NB4 (cell line): Measurements from ENCODE around the gene WDR73.
A peak's percentile ranks its signal among the peaks of the same experiment; 100 is the strongest.

Source experiments
- DNase-seq: peaks from one replicate; pipeline ENCODE4 v3.0.0; 2010; ENCODE audit warnings: low read depth
- H3K4me3 ChIP-seq: one replicate; pipeline ENCODE4 v1.5.1; 2011; ENCODE audit warnings: mild to moderate bottlenecking, low read depth, low read length, moderate library complexity
- MYC ChIP-seq: IDR thresholded peaks from 2 replicates; pipeline ENCODE4 v1.6.1; 2011; ENCODE audit warnings: low read depth, low read length
- POLR2A ChIP-seq: IDR thresholded peaks from 2 replicates; pipeline ENCODE4 v1.6.1; 2011; ENCODE audit warnings: mild to moderate bottlenecking; ENCODE audit not compliant: insufficient read length; ENCODE audit errors: extremely low read depth
- TF ChIP-seq, protein P1 (sequence below): IDR thresholded peaks from one replicate; pipeline ENCODE4 v1.5.1; 2012; ENCODE audit warnings: low read depth, low read length
- TF ChIP-seq, protein P2 (sequence below): IDR thresholded peaks from 2 replicates; pipeline ENCODE4 v1.6.1; 2011; ENCODE audit warnings: low read depth, low read length

Gene WDR73

DNA sequence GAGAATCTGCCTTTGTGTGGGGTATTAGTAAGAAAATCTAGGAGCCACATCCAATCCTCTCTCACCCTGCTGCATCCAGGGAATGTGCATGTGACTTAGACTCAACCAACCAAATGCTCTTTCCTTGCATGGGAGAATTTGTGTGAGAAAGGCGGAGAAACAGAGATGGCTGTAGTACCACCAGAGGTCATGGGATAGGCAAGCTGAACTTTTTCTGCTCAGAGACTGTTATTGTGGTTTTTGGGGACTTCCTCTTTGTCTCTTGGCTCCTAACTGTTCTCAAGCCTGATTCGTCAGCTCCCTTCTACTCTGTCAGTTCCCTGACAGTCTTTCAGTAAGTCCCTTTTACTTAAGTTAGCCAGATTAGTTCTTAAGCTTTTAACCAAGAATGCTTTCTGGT lies 55.8 kb downstream of the WDR73 start:
- no peak for TF ChIP-seq MYC
- peak; percentile 13 for TF ChIP-seq POLR2A
- TF ChIP-seq, protein P1, sequence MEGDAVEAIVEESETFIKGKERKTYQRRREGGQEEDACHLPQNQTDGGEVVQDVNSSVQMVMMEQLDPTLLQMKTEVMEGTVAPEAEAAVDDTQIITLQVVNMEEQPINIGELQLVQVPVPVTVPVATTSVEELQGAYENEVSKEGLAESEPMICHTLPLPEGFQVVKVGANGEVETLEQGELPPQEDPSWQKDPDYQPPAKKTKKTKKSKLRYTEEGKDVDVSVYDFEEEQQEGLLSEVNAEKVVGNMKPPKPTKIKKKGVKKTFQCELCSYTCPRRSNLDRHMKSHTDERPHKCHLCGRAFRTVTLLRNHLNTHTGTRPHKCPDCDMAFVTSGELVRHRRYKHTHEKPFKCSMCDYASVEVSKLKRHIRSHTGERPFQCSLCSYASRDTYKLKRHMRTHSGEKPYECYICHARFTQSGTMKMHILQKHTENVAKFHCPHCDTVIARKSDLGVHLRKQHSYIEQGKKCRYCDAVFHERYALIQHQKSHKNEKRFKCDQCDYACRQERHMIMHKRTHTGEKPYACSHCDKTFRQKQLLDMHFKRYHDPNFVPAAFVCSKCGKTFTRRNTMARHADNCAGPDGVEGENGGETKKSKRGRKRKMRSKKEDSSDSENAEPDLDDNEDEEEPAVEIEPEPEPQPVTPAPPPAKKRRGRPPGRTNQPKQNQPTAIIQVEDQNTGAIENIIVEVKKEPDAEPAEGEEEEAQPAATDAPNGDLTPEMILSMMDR = peak; percentile 19
- TF ChIP-seq, protein P2, sequence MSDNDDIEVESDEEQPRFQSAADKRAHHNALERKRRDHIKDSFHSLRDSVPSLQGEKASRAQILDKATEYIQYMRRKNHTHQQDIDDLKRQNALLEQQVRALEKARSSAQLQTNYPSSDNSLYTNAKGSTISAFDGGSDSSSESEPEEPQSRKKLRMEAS = peak; percentile 65; the same call in 1 of the 2 replicates
- DNase-seq = peak; percentile 97
- peak overlapping the region; percentile 47 for H3K4me3 ChIP-seq

DNA sequence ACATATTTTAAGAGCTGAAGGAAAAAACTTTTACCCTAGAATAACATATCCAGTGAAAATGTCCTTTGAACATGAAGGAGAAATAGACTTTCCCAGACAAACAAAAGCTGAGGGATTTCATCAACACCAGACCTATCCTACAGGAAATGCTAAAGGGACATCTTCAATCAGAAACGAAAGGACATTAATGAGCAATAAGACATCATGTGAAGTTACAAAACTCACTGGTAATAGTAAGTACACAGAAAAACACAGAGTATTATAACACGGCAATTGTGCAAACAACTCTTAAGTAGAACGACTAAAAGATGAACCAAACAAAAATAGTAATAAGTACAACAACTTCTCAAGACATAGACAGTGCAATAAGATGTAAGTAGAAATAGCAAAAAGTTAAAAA lies 56.8 kb downstream of the WDR73 start:
- TF ChIP-seq POLR2A = no peak
- no peak for TF ChIP-seq MYC
- TF ChIP-seq, protein P1 = no peak
- H3K4me3 ChIP-seq = no peak overlapping the region
- DNase-seq = no peak

DNA sequence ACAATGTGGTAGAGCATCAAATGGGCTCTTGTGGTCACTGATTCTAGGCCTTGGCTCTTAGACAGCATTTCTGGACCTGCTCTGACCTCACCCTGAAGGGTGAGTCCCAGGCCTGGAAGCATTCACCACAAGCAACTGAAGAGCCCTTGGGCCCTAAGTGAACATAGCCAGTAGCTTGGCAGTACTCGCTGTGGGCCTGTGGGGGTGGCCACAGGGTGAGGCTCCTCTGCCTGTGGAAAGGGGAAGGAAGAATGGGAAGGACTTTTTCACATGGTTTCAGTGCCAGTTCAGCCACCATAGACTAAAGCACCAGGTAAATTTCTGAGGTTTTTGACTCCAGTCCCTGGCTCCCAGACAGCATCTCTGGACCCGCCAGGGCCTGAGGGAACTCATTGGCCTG lies 58.4 kb downstream of the WDR73 start:
- DNase-seq = peak; percentile 54
- TF ChIP-seq MYC (no peak), POLR2A (no peak)
- TF ChIP-seq, protein P2 = no peak
- TF ChIP-seq, protein P1 = no peak

DNA sequence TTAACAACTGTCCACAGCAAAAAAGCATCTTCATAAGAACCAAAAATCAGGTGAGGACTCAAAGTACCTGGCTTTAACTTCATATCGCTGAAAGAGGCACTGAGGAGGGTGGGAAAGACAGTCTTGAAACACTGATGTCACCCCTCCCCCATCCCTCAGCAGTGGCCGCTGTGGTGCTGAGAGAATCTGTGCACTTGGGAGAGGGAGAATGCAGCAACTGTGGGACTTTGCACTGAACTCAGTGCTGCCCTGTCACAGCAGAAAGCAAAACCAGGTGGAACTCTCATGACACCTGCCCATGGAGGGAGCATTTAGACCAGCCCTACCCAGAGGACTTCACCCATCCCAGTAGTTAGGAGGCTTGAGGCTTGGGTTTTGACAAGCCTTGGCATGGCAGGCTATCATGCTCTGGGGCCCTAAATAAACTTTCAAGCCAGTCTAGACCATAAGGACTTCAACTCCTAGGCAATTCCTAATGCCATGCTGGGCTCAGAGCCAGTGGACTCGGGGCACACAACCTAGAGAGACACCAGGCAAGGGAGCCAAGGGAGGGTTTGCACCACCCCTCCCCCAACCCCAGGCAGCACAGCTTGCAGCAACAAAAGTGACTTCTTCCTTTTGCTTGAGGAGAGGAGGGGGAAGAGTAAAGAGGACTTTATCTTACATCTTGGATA lies 59.3 kb downstream of the WDR73 start:
- TF ChIP-seq, protein P2 = no peak
- TF ChIP-seq, protein P1 = no peak
- no peak for TF ChIP-seq MYC
- TF ChIP-seq POLR2A = no peak
- peak; percentile 51 for DNase-seq
- H3K4me3 ChIP-seq = no peak overlapping the region

More for the DNA sequence above, 58.4 kb downstream of the WDR73 start:
- H3K4me3 ChIP-seq = no peak overlapping the region

DNA sequence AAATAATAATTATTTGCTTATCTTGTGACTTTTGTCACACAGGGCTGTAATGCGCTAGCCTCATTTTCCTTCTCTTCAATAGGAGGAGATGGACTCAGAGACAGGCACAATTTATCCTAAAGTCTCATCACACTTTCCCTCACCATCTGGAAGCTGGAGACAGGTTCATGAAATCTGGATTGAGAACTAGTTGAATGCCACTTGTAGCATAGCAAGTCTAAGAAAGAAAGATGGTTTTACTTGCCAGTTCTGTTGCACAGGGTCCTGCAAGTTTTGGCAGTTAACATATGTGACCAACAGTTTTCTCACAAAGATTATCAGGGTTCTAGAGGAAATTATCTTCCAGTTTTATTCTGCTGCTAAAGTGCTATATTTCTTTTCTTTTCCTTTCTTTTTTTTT lies 62.3 kb downstream of the WDR73 start:
- TF ChIP-seq, protein P1 = no peak
- no peak for TF ChIP-seq MYC
- TF ChIP-seq, protein P2 = no peak
- no peak for TF ChIP-seq POLR2A
- DNase-seq = no peak
- H3K4me3 ChIP-seq = no peak overlapping the region

DNA sequence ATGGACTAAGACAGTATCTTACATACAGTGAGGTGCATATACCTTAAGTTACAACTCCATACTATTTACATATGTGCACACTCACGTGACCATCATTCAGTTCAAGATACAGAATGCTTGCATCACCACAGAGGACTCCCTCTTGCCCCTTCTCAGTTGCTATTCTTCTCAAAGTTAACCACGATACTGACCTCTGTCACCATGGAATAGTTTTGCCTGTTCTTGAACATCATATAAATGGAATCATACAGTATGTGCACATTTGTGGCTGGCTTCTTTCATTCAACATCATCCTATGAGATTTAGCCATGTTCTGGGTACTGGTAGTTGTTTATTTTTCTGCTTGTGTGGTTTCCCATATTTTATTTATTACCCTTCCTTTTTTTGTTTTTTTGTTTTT lies 63.7 kb downstream of the WDR73 start:
- no peak for DNase-seq
- TF ChIP-seq MYC (no peak), POLR2A (no peak)
- TF ChIP-seq, protein P1 = no peak
- TF ChIP-seq, protein P2 = no peak
- H3K4me3 ChIP-seq = no peak overlapping the region
